HG03039 (cell line): ENCODE results near the gene ANKRD35.
"Not testable (repeated sequence)": the region's sequence is repeated elsewhere in the genome, so short reads cannot be mapped to it uniquely, and the experiment has no call there.

ENCODE experiments used
- ATAC-seq: cut with Tn5 transposase; IDR thresholded peaks from one replicate; pipeline ENCODE4 v1.9.1; 2021; ENCODE audit warnings: mild to moderate bottlenecking, moderate library complexity; ENCODE audit not compliant: unreplicated experiment

Gene ANKRD35

GRCh38 chr1:145858901-145859490, 26.7 kb downstream of the ANKRD35 start, which contains the start of gene PIAS3:
PIAS3 (minus strand) TSS chr1:145859081; CDS start chr1:145858990, 91 bp downstream.
- ATAC-seq = peak; percentile 74

- ATAC-seq = peak; percentile 20
Observed at GRCh38 chr1:145858238-145858900, 27.3 kb downstream of the ANKRD35 start.

GRCh38 chr1:145857170-145857569, 28.5 kb downstream of the ANKRD35 start:
- ATAC-seq = no peak

DNA sequence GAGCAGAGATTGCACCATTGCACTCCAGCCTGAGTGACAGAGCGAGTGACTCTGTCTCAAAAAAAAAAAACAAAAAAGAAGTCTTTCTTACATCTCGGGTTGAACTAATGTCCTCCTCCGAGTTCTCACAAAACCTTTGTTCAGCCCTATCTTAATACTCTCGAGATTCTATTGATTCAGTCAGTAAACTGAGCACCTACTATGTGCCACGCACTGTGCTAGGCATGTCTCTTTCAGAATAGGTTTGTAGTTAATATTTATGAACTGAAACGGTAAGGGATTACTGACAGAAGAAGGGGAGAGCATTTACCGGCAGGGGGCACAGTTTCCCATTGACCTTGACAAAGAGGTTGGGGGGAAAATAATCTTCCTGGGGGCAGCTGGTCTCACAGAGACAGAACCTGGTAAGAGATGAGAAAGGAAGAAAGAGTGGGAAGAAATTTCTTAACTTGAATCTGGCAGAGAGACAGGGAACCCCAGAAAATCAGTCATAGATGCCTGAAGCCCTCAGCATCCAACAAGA, 30.2 kb downstream of the ANKRD35 start:
- no peak for ATAC-seq

DNA sequence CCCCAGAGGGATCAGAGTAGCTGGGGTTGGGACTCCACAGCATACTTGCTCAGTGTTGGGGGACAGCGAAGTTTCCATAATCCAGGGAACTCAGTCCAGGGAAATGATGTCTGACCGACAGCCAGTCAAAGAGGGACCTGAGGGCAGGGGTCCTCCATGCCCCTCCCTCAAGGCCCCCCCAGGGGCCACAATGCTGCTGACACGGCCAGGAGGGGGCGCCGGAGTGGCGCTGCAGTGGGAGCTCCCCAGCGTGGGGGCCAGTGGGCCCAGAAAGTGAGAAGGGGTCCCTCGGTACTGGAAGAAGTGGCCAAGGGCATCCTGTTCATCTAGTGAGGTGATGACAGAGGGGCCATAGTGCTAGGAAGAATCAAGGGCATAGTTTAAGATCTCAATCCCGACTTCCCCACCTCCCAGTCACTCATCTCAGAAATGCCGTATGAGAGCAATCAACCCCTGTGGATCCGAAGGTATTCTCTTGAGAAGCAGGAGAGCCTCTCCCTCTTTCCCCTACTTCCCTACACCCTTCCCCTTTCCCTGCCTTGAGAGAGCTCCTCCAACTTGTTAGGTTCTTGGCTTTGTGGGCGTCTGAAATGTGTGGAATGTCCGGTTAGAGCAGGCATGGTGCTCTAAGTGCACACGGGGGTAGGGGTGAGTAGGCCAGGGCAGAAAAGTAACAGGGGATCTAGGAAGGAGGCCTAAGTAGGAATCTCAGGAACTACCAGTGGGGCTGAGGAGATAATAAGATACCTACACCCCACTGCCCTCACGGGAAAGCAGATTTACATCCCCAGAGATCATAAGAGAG, 36.1 kb downstream of the ANKRD35 start:
- no peak for ATAC-seq

DNA sequence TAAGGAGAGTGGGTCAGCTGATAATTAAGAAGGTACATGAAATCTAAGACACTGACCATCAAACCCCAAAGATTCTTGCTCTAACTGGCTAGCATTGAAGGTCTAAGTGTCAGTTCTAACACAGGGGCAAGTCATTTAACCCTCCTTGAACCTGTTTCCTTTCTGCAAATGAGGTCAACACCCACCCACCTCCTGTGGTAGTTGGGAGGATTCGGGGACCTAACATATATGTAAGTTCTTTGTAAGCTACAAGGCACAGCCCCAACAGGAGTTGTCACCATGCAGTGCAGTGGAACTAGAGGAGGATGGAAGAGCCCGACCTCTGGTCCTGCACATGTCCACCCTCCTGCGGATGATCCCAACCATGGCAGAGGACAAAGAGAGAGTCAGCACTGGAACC, 37.8 kb downstream of the ANKRD35 start:
- ATAC-seq = no peak

DNA sequence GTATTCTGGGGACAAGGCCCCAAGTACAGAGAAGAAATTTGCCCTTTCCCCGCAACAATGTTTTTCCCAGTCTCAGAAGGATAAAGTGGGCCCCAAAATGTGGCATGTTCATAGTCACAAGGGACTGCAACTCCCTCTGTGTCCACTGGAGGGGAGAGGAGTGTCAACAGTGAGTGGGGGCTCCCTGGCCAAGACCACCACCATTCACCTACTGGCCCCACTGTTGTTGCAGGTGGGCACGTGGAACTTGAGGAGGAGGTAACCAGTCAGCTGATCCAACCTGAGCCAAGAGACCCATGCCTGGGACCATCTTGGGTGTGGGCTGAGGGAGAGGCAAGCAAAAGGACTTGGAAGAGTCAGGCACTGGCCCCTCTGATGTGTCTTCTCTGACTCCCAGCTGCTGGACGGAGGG, 39.5 kb downstream of the ANKRD35 start:
- ATAC-seq = no peak

- ATAC-seq = peak; percentile 64
Observed at GRCh38 chr1:145845514-145846161, 40.0 kb downstream of the ANKRD35 start, which contains the start of gene NUDT17. NUDT17 (plus strand) TSS chr1:145845630; CDS start chr1:145845641, 11 bp downstream.

DNA sequence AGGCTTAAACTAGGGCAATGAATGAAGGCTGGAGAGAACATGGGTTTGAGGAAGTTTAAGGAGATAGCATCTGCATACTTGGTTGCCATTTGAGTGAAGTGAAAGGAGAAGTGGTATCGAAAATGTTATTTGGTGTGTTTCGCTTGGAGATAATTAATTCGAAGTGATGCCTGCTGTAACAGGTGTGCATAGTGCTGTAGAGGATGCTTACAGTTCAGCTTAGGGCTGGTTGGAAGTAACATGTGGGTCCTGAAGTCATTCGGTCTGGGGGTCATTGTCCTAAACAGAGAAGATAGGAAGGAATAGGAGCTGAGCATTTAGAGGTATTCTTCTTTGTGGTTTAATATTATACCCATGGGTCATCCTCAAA, 40.5 kb downstream of the ANKRD35 start:
- ATAC-seq = peak; percentile 29

DNA sequence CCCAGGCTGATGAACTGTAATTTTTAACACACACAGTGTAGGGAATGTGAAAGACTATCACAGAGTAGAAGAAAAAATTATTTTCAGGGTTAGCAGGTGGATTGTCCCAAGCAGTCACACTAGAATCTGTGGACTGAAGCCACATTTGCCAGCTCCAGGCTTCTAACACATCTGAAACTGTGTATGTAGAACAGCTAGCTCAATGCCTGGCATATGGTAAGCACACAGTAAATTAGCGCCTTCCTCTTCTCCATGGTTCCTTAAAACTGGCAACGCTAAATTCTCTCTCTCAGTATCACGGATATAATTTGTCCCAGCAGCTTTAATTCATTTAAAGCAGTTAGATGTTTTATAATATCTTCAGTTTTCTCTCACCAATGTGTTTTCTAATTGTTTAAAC, 42.6 kb downstream of the ANKRD35 start:
- no peak for ATAC-seq

DNA sequence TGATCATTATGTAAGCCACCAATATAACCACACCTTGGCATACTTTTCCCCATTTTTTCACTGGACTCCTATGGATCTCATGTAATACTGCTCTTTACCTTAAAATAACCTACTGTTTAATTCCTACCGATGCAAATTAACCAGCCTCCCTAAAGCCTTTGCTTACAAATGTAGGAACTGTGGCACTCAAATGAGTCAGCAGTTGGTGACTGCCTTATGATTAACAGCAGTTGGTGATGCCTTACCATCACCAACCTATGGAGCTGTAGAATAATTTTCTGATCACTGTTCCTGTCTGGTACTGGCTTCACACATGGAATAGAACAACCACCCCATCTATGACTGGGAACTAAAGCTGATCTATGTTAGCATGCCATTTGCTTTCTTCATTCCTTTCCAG, 48.0 kb downstream of the ANKRD35 start:
- ATAC-seq = no peak

- ATAC-seq = not testable (repeated sequence)
Observed at GRCh38 chr1:145830810-145831209, 54.9 kb downstream of the ANKRD35 start.

- ATAC-seq = no peak
Observed at GRCh38 chr1:145828367-145829026, 57.2 kb downstream of the ANKRD35 start.

DNA sequence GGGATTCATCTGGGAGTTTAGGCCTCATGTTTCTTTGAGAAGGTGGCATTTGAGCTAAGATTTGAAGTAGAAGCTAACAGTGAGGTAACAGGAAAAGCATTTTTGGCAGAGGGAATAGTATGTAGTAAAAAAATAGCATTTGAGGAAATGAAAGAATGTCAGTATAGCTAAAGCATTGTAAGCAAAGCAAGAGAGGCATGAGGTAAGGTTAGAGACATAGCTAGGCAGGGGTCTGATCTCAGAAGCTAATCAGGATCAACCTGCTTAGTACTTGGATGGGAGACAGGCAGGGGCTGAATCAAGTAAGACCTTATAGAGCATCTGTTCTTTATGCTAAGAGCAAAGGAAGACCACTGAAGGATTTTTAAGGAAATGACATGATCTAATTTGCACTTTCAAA, 57.7 kb downstream of the ANKRD35 start:
- ATAC-seq = no peak

- no peak for ATAC-seq
Observed at GRCh38 chr1:145826030-145826429, 59.6 kb downstream of the ANKRD35 start.

DNA sequence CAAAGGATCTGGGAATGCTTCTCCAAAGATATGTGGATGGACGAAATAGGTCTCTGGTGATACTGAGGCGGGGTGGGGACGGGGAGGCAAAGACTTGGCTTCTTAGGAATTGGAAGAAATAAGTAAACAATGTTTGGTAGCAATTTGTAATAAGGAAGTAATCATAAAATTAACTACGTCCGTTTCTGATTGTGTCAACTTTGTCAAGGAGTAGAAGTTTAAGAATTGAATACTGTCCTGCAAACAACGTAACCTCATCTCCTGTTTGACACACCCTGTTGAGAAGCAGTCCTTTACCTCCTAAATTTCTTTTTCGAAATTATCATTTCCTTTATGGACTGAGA, 61.2 kb downstream of the ANKRD35 start:
- no peak for ATAC-seq

GRCh38 chr1:145823565-145824498, 61.8 kb downstream of the ANKRD35 start, which contains the start of the genes POLR3C and RNF115:
POLR3C (plus strand) TSS chr1:145824200; CDS start chr1:145825777, 1,577 bp downstream.
RNF115 (minus strand) TSS chr1:145824095; CDS start chr1:145823873, 222 bp downstream.
- ATAC-seq = peak; percentile 84

- ATAC-seq = not testable (repeated sequence)
Observed at GRCh38 chr1:145822779-145823331, 62.8 kb downstream of the ANKRD35 start.

- ATAC-seq = not testable (repeated sequence)
Observed at GRCh38 chr1:145818095-145818494, 67.6 kb downstream of the ANKRD35 start.
